ENCODE data around the gene HMOX1. TPM values are rescaled to one million over a fixed set of nuclear protein-coding genes. Genes with fewer than 3 reads are reported as not detected.

Gene HMOX1
- total RNA-seq, 1 experiment from 2014 or later = 26.4 TPM

GRCh38 chr22:35421121-35421520 is 40.2 kb downstream of the HMOX1 start (continued):
- TF ChIP-seq CTCF (IDR thresholded peaks at IDR 0.05 in 2 of 3, conservative IDR thresholded peaks at IDR 0.05 in 1 of 3; ENCODE audit: borderline replicate concordance in 1 of 3, insufficient read depth in 1 of 3, low read depth in 2 of 3, low read length in 2 of 3) (no peak), EGR1 (IDR thresholded peaks at IDR 0.05; ENCODE audit: low read depth) (no peak), SIN3A (IDR thresholded peaks at IDR 0.05; ENCODE audit: low read depth) (no peak), SRF (IDR thresholded peaks at IDR 0.05; ENCODE audit: low read depth) (no peak), CBX3 (IDR thresholded peaks at IDR 0.05; ENCODE audit: low read depth) (no peak), TCF7L2 (IDR thresholded peaks at IDR 0.05; ENCODE audit: borderline replicate concordance, extremely low read depth, insufficient read depth, insufficient read length) (no peak), RAD21 (IDR thresholded peaks at IDR 0.05; ENCODE audit: low read depth) (no peak), ELF1 (IDR thresholded peaks at IDR 0.05; ENCODE audit: borderline replicate concordance, low read depth) (no peak), CEBPB (IDR thresholded peaks at IDR 0.05; ENCODE audit: low read depth) (no peak)

GRCh38 chr22:35422145-35422544 is 41.2 kb downstream of the HMOX1 start:
- H3K4me1 ChIP-seq (ENCODE audit: control insufficient read depth in 1 of 2, insufficient read depth in 2 of 2, low read length in 2 of 2) = peaks cover 17% of the 10 kb centered on the region in 2 experiments
- DNase-seq (ENCODE audit: low read depth, low spot score) (no peak), ATAC-seq (no peak)
- H3K27me3 ChIP-seq (ENCODE audit: insufficient read depth, low read length) = no peaks in the 10 kb centered on the region
- H3K79me2 ChIP-seq (ENCODE audit: insufficient read depth, low read length) = peaks cover 7% of the 10 kb centered on the region; the same call in 1 of the 2 replicates
- TF ChIP-seq ZFX (IDR thresholded peaks at IDR 0.05) (no peak), ELF1 (IDR thresholded peaks at IDR 0.05; ENCODE audit: borderline replicate concordance, low read depth) (no peak), SIN3A (IDR thresholded peaks at IDR 0.05; ENCODE audit: low read depth) (no peak), EGR1 (IDR thresholded peaks at IDR 0.05; ENCODE audit: low read depth) (no peak), EZH2phosphoT487 (IDR thresholded peaks at IDR 0.05; ENCODE audit: borderline replicate concordance) (no peak), MAX (IDR thresholded peaks at IDR 0.05) (no peak), ATF3 (IDR thresholded peaks at IDR 0.05) (no peak), REST (IDR thresholded peaks at IDR 0.05; ENCODE audit: low read depth) (no peak), ZBTB33 (IDR thresholded peaks at IDR 0.05; ENCODE audit: extremely low read depth, insufficient replicate concordance, low read length) (no peak), JUND (IDR thresholded peaks at IDR 0.05) (no peak), TCF7L2 (IDR thresholded peaks at IDR 0.05; ENCODE audit: borderline replicate concordance, extremely low read depth, insufficient read depth, insufficient read length) (no peak), CEBPB (IDR thresholded peaks at IDR 0.05; ENCODE audit: low read depth) (no peak), RAD21 (IDR thresholded peaks at IDR 0.05; ENCODE audit: low read depth) (no peak)
- no peak overlapping the region for H3K9ac ChIP-seq (ENCODE audit: low read length)
- intact Hi-C loops (cut with micrococcal nuclease) = no loop called here
- H3K9me3 ChIP-seq (ENCODE audit: control insufficient read depth in 1 of 2, insufficient read depth in 1 of 2, low read depth in 1 of 2, low read length in 2 of 2) = no peaks in the 10 kb centered on the region
- no peak overlapping the region for H3K4me3 ChIP-seq (replicated peaks in 1 of 2; ENCODE audit: low read depth in 1 of 2, low read length in 2 of 2)
- RAD21 ChIA-PET (ENCODE audit: low non-redundant PET in 1 of 2, low total read pairs in 2 of 2, uncharacterized antibody in 2 of 2, unreplicated experiment in 2 of 2) = no interaction called here
- H4K20me1 ChIP-seq (ENCODE audit: insufficient read depth) = 0 out of 2 replicates have a peak, but pooled peaks cover 3% of the 10 kb centered on the region
- H3K9me2 ChIP-seq (ENCODE audit: insufficient read depth) = no peaks in the 10 kb centered on the region
- no peak overlapping the region for H3K4me2 ChIP-seq (ENCODE audit: low read length)
- CTCF ChIA-PET = no interaction called here
- POLR2A ChIA-PET = no interaction called here
- H2AFZ ChIP-seq (ENCODE audit: low read depth, low read length, poor library complexity, severe bottlenecking) = no peak overlapping the region
- no peak overlapping the region for H3K27ac ChIP-seq (ENCODE audit: low read depth, low read length)
- BruUV-seq (replicated peaks) = no TSS peak
- peaks cover 19 to 87% of the 10 kb centered on the region in 2 experiments for H3K36me3 ChIP-seq (ENCODE audit: control insufficient read depth in 1 of 2, insufficient read depth in 2 of 2, low read length in 2 of 2)

All from HCT116 (cell line).